Measurements from ENCODE around the gene DHX58.

- TF ChIP-seq REST (IDR thresholded peaks at IDR 0.05; ENCODE audit: insufficient read depth in 1 of 2, low read depth in 2 of 2, low read length in 2 of 2) (no peak), SIN3A (IDR thresholded peaks at IDR 0.05; ENCODE audit: borderline replicate concordance, insufficient read depth, low read length) (no peak), TAF1 (IDR thresholded peaks at IDR 0.05; ENCODE audit: borderline replicate concordance, insufficient read depth, low read length) (no peak), POLR2AphosphoS5 (IDR thresholded peaks at IDR 0.05; ENCODE audit: low read depth, low read length) (no peak), FOXP2 (optimal IDR thresholded peaks at IDR 0.05; ENCODE audit: borderline replicate concordance, extremely low read depth, extremely low read length, insufficient read depth) (no peak)
Observed at GRCh38 chr17:42067371-42068091, 45.0 kb downstream of the DHX58 start.

Data from PFSK-1 (cell line).